ENCODE results near the gene CCDC9B.

Gene CCDC9B

GRCh38 chr15:40290918-40291574 lies 49.7 kb downstream of the CCDC9B start:
- Histone ChIP-seq H3K9me3 (ENCODE audit: control insufficient read depth, low read length) (no peaks in the 10 kb centered on the region), H3K4me1 (ENCODE audit: control insufficient read depth, insufficient read depth, low read length) (no peaks in the 10 kb centered on the region), H3K36me3 (ENCODE audit: control insufficient read depth, insufficient read depth, low read length, severe bottlenecking) (no peaks in the 10 kb centered on the region), H3K9ac (ENCODE audit: low read length) (no peak overlapping the region), H3K27me3 (replicated peaks; ENCODE audit: control insufficient read depth, insufficient read depth, low read length) (peaks cover 65% of the 10 kb centered on the region), H3K4me3 (ENCODE audit: low read length) (peak overlapping the region; percentile 48)
- DNase-seq (ENCODE audit: low read depth) = peak; percentile 87

GRCh38 chr15:40290545-40290917 lies 50.2 kb downstream of the CCDC9B start:
- Histone ChIP-seq H3K4me1 (ENCODE audit: control insufficient read depth, insufficient read depth, low read length) (peaks cover 4% of the 10 kb centered on the region), H3K36me3 (ENCODE audit: control insufficient read depth, insufficient read depth, low read length, severe bottlenecking) (no peaks in the 10 kb centered on the region), H3K4me3 (ENCODE audit: low read length) (no peak overlapping the region), H3K9me3 (ENCODE audit: control insufficient read depth, low read length) (no peaks in the 10 kb centered on the region), H3K9ac (ENCODE audit: low read length) (no peak overlapping the region), H3K27me3 (replicated peaks; ENCODE audit: control insufficient read depth, insufficient read depth, low read length) (peaks cover 62% of the 10 kb centered on the region)
- DNase-seq (ENCODE audit: low read depth) = no peak

- Histone ChIP-seq H3K9ac (ENCODE audit: low read length) (no peak overlapping the region), H3K4me3 (ENCODE audit: low read length) (no peak overlapping the region), H3K9me3 (ENCODE audit: control insufficient read depth, low read length) (no peaks in the 10 kb centered on the region), H3K4me1 (ENCODE audit: control insufficient read depth, insufficient read depth, low read length) (peaks cover 11% of the 10 kb centered on the region), H3K27me3 (replicated peaks; ENCODE audit: control insufficient read depth, insufficient read depth, low read length) (peaks cover 49% of the 10 kb centered on the region), H3K36me3 (ENCODE audit: control insufficient read depth, insufficient read depth, low read length, severe bottlenecking) (no peaks in the 10 kb centered on the region)
- no peak for DNase-seq (ENCODE audit: low read depth)
These were observed 51.5 kb downstream of the CCDC9B start for GRCh38 chr15:40289140-40289775.

GRCh38 chr15:40287968-40288367 lies 52.8 kb downstream of the CCDC9B start:
- no peak overlapping the region for H3K4me3 ChIP-seq (ENCODE audit: low read length)
- H3K9me3 ChIP-seq (ENCODE audit: control insufficient read depth, low read length) = no peaks in the 10 kb centered on the region
- peaks cover 36% of the 10 kb centered on the region for H3K27me3 ChIP-seq (replicated peaks; ENCODE audit: control insufficient read depth, insufficient read depth, low read length)
- no peak for DNase-seq (ENCODE audit: low read depth)
- H3K4me1 ChIP-seq (ENCODE audit: control insufficient read depth, insufficient read depth, low read length) = peaks cover 11% of the 10 kb centered on the region
- H3K9ac ChIP-seq (ENCODE audit: low read length) = no peak overlapping the region
- H3K36me3 ChIP-seq (ENCODE audit: control insufficient read depth, insufficient read depth, low read length, severe bottlenecking) = no peaks in the 10 kb centered on the region

GRCh38 chr15:40287505-40287904 lies 53.2 kb downstream of the CCDC9B start:
- no peaks in the 10 kb centered on the region for H3K9me3 ChIP-seq (ENCODE audit: control insufficient read depth, low read length)
- H3K4me3 ChIP-seq (ENCODE audit: low read length) = no peak overlapping the region
- H3K4me1 ChIP-seq (ENCODE audit: control insufficient read depth, insufficient read depth, low read length) = peaks cover 11% of the 10 kb centered on the region
- H3K27me3 ChIP-seq (replicated peaks; ENCODE audit: control insufficient read depth, insufficient read depth, low read length) = peaks cover 32% of the 10 kb centered on the region
- no peak for DNase-seq (ENCODE audit: low read depth)
- no peak overlapping the region for H3K9ac ChIP-seq (ENCODE audit: low read length)
- no peaks in the 10 kb centered on the region for H3K36me3 ChIP-seq (ENCODE audit: control insufficient read depth, insufficient read depth, low read length, severe bottlenecking)

- no peak for DNase-seq (ENCODE audit: low read depth)
- H3K36me3 ChIP-seq (ENCODE audit: control insufficient read depth, insufficient read depth, low read length, severe bottlenecking) = no peaks in the 10 kb centered on the region
- no peak overlapping the region for H3K9ac ChIP-seq (ENCODE audit: low read length)
- H3K9me3 ChIP-seq (ENCODE audit: control insufficient read depth, low read length) = no peaks in the 10 kb centered on the region
- H3K4me3 ChIP-seq (ENCODE audit: low read length) = no peak overlapping the region
- H3K27me3 ChIP-seq (replicated peaks; ENCODE audit: control insufficient read depth, insufficient read depth, low read length) = peaks cover 25% of the 10 kb centered on the region
- peaks cover 15% of the 10 kb centered on the region for H3K4me1 ChIP-seq (ENCODE audit: control insufficient read depth, insufficient read depth, low read length)
These were observed 53.9 kb downstream of the CCDC9B start for GRCh38 chr15:40286794-40287193.

- Histone ChIP-seq H3K4me1 (ENCODE audit: control insufficient read depth, insufficient read depth, low read length) (peaks cover 15% of the 10 kb centered on the region), H3K4me3 (ENCODE audit: low read length) (no peak overlapping the region), H3K9ac (ENCODE audit: low read length) (no peak overlapping the region), H3K27me3 (replicated peaks; ENCODE audit: control insufficient read depth, insufficient read depth, low read length) (peaks cover 27% of the 10 kb centered on the region), H3K36me3 (ENCODE audit: control insufficient read depth, insufficient read depth, low read length, severe bottlenecking) (no peaks in the 10 kb centered on the region), H3K9me3 (ENCODE audit: control insufficient read depth, low read length) (no peaks in the 10 kb centered on the region)
- no peak for DNase-seq (ENCODE audit: low read depth)
These were observed 54.6 kb downstream of the CCDC9B start for GRCh38 chr15:40286061-40286532.

- DNase-seq (ENCODE audit: low read depth) = peak; percentile 53
- Histone ChIP-seq H3K9me3 (ENCODE audit: control insufficient read depth, low read length) (no peaks in the 10 kb centered on the region), H3K4me1 (ENCODE audit: control insufficient read depth, insufficient read depth, low read length) (peaks cover 15% of the 10 kb centered on the region), H3K4me3 (ENCODE audit: low read length) (no peak overlapping the region), H3K36me3 (ENCODE audit: control insufficient read depth, insufficient read depth, low read length, severe bottlenecking) (no peaks in the 10 kb centered on the region), H3K9ac (ENCODE audit: low read length) (no peak overlapping the region), H3K27me3 (replicated peaks; ENCODE audit: control insufficient read depth, insufficient read depth, low read length) (peaks cover 32% of the 10 kb centered on the region)
These were observed 55.2 kb downstream of the CCDC9B start for GRCh38 chr15:40285554-40286011.

GRCh38 chr15:40285151-40285550 lies 55.6 kb downstream of the CCDC9B start:
- Histone ChIP-seq H3K4me3 (ENCODE audit: low read length) (no peak overlapping the region), H3K9ac (ENCODE audit: low read length) (no peak overlapping the region), H3K4me1 (ENCODE audit: control insufficient read depth, insufficient read depth, low read length) (peaks cover 15% of the 10 kb centered on the region), H3K27me3 (replicated peaks; ENCODE audit: control insufficient read depth, insufficient read depth, low read length) (peaks cover 32% of the 10 kb centered on the region), H3K9me3 (ENCODE audit: control insufficient read depth, low read length) (no peaks in the 10 kb centered on the region), H3K36me3 (ENCODE audit: control insufficient read depth, insufficient read depth, low read length, severe bottlenecking) (no peaks in the 10 kb centered on the region)
- peak; percentile 63 for DNase-seq (ENCODE audit: low read depth)

GRCh38 chr15:40283615-40284300 lies 57.0 kb downstream of the CCDC9B start:
- Histone ChIP-seq H3K4me1 (ENCODE audit: control insufficient read depth, insufficient read depth, low read length) (peaks cover 17% of the 10 kb centered on the region), H3K9me3 (ENCODE audit: control insufficient read depth, low read length) (no peaks in the 10 kb centered on the region), H3K9ac (ENCODE audit: low read length) (no peak overlapping the region), H3K4me3 (ENCODE audit: low read length) (no peak overlapping the region), H3K27me3 (replicated peaks; ENCODE audit: control insufficient read depth, insufficient read depth, low read length) (peaks cover 27% of the 10 kb centered on the region), H3K36me3 (ENCODE audit: control insufficient read depth, insufficient read depth, low read length, severe bottlenecking) (no peaks in the 10 kb centered on the region)
- no peak for DNase-seq (ENCODE audit: low read depth)

GRCh38 chr15:40282869-40283614 lies 57.7 kb downstream of the CCDC9B start, which contains the start of gene ANKRD63:
ANKRD63 (minus strand) TSS chr15:40283064; CDS start chr15:40282586, 478 bp downstream.
- peaks cover 29% of the 10 kb centered on the region for H3K27me3 ChIP-seq (replicated peaks; ENCODE audit: control insufficient read depth, insufficient read depth, low read length)
- DNase-seq (ENCODE audit: low read depth) = peak; percentile 65

More at GRCh38 chr15:40282869-40283614, 57.7 kb downstream of the CCDC9B start, which contains the start of gene ANKRD63:
- Histone ChIP-seq H3K4me3 (ENCODE audit: low read length) (peak within 1 kb of the TSS; percentile 56), H3K36me3 (ENCODE audit: control insufficient read depth, insufficient read depth, low read length, severe bottlenecking) (no peaks in the 10 kb centered on the region), H3K4me1 (ENCODE audit: control insufficient read depth, insufficient read depth, low read length) (peaks cover 17% of the 10 kb centered on the region), H3K9me3 (ENCODE audit: control insufficient read depth, low read length) (no peaks in the 10 kb centered on the region), H3K9ac (ENCODE audit: low read length) (no peak within 1 kb of the TSS)

Measured in adipocyte (in vitro differentiated cells).